NCI-H1105 (cell line): ENCODE data around the gene KIAA2012.
"Not testable (repeated sequence)": the region's sequence is repeated elsewhere in the genome, so short reads cannot be mapped to it uniquely, and the experiment has no call there.

Source experiments
- DNase-seq: peaks from one replicate; lab custom pipeline; 2025; lab: John Stamatoyannopoulos, UW

Gene KIAA2012

GRCh38 chr2:202116691-202117090 lies 43.6 kb downstream of the KIAA2012 start:
- no peak for DNase-seq

GRCh38 chr2:202118168-202118567 lies 45.1 kb downstream of the KIAA2012 start:
- DNase-seq = no peak

GRCh38 chr2:202120828-202121227 lies 47.8 kb downstream of the KIAA2012 start:
- DNase-seq = no peak

GRCh38 chr2:202121532-202122162 lies 48.6 kb downstream of the KIAA2012 start:
- DNase-seq = no peak

GRCh38 chr2:202122163-202122540 lies 49.1 kb downstream of the KIAA2012 start:
- DNase-seq = no peak

GRCh38 chr2:202122980-202123720 lies 50.1 kb downstream of the KIAA2012 start:
- peak; percentile 79 for DNase-seq

- no peak for DNase-seq
Observed at GRCh38 chr2:202124286-202124685, 51.2 kb downstream of the KIAA2012 start.

GRCh38 chr2:202127687-202128331 lies 54.8 kb downstream of the KIAA2012 start:
- DNase-seq = no peak

GRCh38 chr2:202129841-202130240 lies 56.8 kb downstream of the KIAA2012 start:
- no peak for DNase-seq

- DNase-seq = no peak
Observed at GRCh38 chr2:202133200-202133908, 60.3 kb downstream of the KIAA2012 start.

- no peak for DNase-seq
Observed at GRCh38 chr2:202133909-202134265, 60.8 kb downstream of the KIAA2012 start.

- no peak for DNase-seq
Observed at GRCh38 chr2:202135091-202135874, 62.2 kb downstream of the KIAA2012 start.

- not testable (repeated sequence) for DNase-seq
Observed at GRCh38 chr2:202136039-202136438, 63.0 kb downstream of the KIAA2012 start.

- DNase-seq = no peak
Observed at GRCh38 chr2:202136526-202136925, 63.5 kb downstream of the KIAA2012 start.

GRCh38 chr2:202140522-202141252 lies 67.6 kb downstream of the KIAA2012 start:
- no peak for DNase-seq

GRCh38 chr2:202141329-202141947 lies 68.4 kb downstream of the KIAA2012 start:
- no peak for DNase-seq

- no peak for DNase-seq
Observed at GRCh38 chr2:202142540-202142939, 69.5 kb downstream of the KIAA2012 start.

GRCh38 chr2:202147775-202148174 lies 74.7 kb downstream of the KIAA2012 start:
- no peak for DNase-seq

- DNase-seq = no peak
Observed at GRCh38 chr2:202148515-202149154, 75.6 kb downstream of the KIAA2012 start.

- DNase-seq = no peak
Observed at GRCh38 chr2:202149155-202149762, 76.2 kb downstream of the KIAA2012 start.
